Natural killer cell treated with Interleukin-12 subunit alpha and Interleukin-12 subunit beta and Interleukin-15 and Interleukin-18, amount 100 ng/mL, for 72 hours (primary cell): ENCODE results near the gene FBLN5. TPM values are rescaled to one million over a fixed set of nuclear protein-coding genes. Genes with fewer than 3 reads are reported as not detected.

Experiments
- ATAC-seq, 2 donors: fragments of 150-1000 bp; cut with Tn5 transposase in 1 of 2; sonication (Bioruptor Pico), chemical (Tn5 transposase) in 1 of 2; 2 replicates each; pipeline ENCODE4 v1.10.0; 2021
- DNase-seq: peaks from one replicate; pipeline ENCODE4 v3.0.0; 2022; ENCODE audit warnings: low spot score
- H3K27ac Mint-ChIP-seq, 2 donors: 1 replicate in 1 of 2; 2 replicates in 1 of 2; pipeline ENCODE4 v1.8.0; 2022; ENCODE audit warnings: mixed read lengths in 2 of 2, mild to moderate bottlenecking in 1 of 2, moderate library complexity in 1 of 2
- H3K27me3 Mint-ChIP-seq, 2 donors: 1 replicate in 1 of 2; 2 replicates in 1 of 2; pipeline ENCODE4 v1.8.0; 2022; ENCODE audit warnings: mixed read lengths in 2 of 2
- H3K36me3 Mint-ChIP-seq: one replicate; pipeline ENCODE4 v1.8.0; 2022; ENCODE audit warnings: mixed read lengths
- H3K4me1 Mint-ChIP-seq, 2 donors: 1 replicate in 1 of 2; 2 replicates in 1 of 2; pipeline ENCODE4 v1.8.0; 2022; ENCODE audit warnings: low read depth in 2 of 2, mixed read lengths in 2 of 2, mild to moderate bottlenecking in 1 of 2
- H3K4me3 Mint-ChIP-seq: one replicate; pipeline ENCODE4 v1.8.0; 2022; ENCODE audit warnings: mixed read lengths
- H3K9me3 Mint-ChIP-seq: 2 replicates; pipeline ENCODE4 v1.8.0; 2022; ENCODE audit warnings: mixed read lengths
- total RNA-seq, 2 donors: library from RNA; stranded (reverse); gene quantifications; one replicate each; pipeline ENCODE4 v1.2.3, GENCODE V29; 2022

The FBLN5 gene
- total RNA-seq, 2 donors from 2014 or later: not detected

- no peaks in the 10 kb centered on the region for H3K27me3 Mint-ChIP-seq
- ATAC-seq: no peak
- no peak overlapping the region for H3K27ac Mint-ChIP-seq
- H3K4me3 Mint-ChIP-seq: no peak overlapping the region
- H3K4me1 Mint-ChIP-seq: no peaks in the 10 kb centered on the region
- DNase-seq: no peak
- H3K36me3 Mint-ChIP-seq: no peaks in the 10 kb centered on the region
- H3K9me3 Mint-ChIP-seq: no peaks in the 10 kb centered on the region
Measured at GRCh38 chr14:91934554-91935285, 12.8 kb downstream of the FBLN5 start.

- H3K4me3 Mint-ChIP-seq: no peak overlapping the region
- H3K27ac Mint-ChIP-seq: no peak overlapping the region
- H3K27me3 Mint-ChIP-seq: no peaks in the 10 kb centered on the region
- ATAC-seq (no peak), DNase-seq (no peak)
- H3K36me3 Mint-ChIP-seq: no peaks in the 10 kb centered on the region
- H3K4me1 Mint-ChIP-seq: no peaks in the 10 kb centered on the region
- no peaks in the 10 kb centered on the region for H3K9me3 Mint-ChIP-seq
Measured at GRCh38 chr14:91931478-91932088, 15.9 kb downstream of the FBLN5 start.

- no peaks in the 10 kb centered on the region for H3K27me3 Mint-ChIP-seq
- no peak overlapping the region for H3K4me3 Mint-ChIP-seq
- ATAC-seq: no peak
Measured at GRCh38 chr14:91929700-91930099, 17.8 kb downstream of the FBLN5 start.

GRCh38 chr14:91927800-91928199 lies 19.7 kb downstream of the FBLN5 start:
- no peaks in the 10 kb centered on the region for H3K4me1 Mint-ChIP-seq
- H3K4me3 Mint-ChIP-seq: no peak overlapping the region
- DNase-seq: no peak
- H3K27me3 Mint-ChIP-seq: no peaks in the 10 kb centered on the region
- H3K36me3 Mint-ChIP-seq: no peaks in the 10 kb centered on the region
- no peak for ATAC-seq
- no peaks in the 10 kb centered on the region for H3K9me3 Mint-ChIP-seq
- H3K27ac Mint-ChIP-seq: no peak overlapping the region

More at GRCh38 chr14:91929700-91930099, 17.8 kb downstream of the FBLN5 start:
- Mint-ChIP-seq H3K9me3 (no peaks in the 10 kb centered on the region), H3K27ac (no peak overlapping the region), H3K4me1 (no peaks in the 10 kb centered on the region), H3K36me3 (no peaks in the 10 kb centered on the region)
- DNase-seq: no peak

GRCh38 chr14:91927191-91927590 lies 20.3 kb downstream of the FBLN5 start:
- Mint-ChIP-seq H3K4me3 (no peak overlapping the region), H3K9me3 (no peaks in the 10 kb centered on the region), H3K36me3 (no peaks in the 10 kb centered on the region), H3K27ac (no peak overlapping the region), H3K27me3 (no peaks in the 10 kb centered on the region), H3K4me1 (no peaks in the 10 kb centered on the region)
- ATAC-seq: no peak
- DNase-seq: no peak

- no peaks in the 10 kb centered on the region for H3K36me3 Mint-ChIP-seq
- no peak overlapping the region for H3K27ac Mint-ChIP-seq
- no peak overlapping the region for H3K4me3 Mint-ChIP-seq
- ATAC-seq (peak in 1 of 2 donors; percentile 21), DNase-seq (no peak)
- H3K27me3 Mint-ChIP-seq: no peaks in the 10 kb centered on the region
- no peaks in the 10 kb centered on the region for H3K9me3 Mint-ChIP-seq
- H3K4me1 Mint-ChIP-seq: no peaks in the 10 kb centered on the region
Measured at GRCh38 chr14:91926131-91926890, 21.2 kb downstream of the FBLN5 start.

- ATAC-seq (peak in 1 of 2 donors; percentile 6), DNase-seq (no peak)
- Mint-ChIP-seq H3K4me1 (no peaks in the 10 kb centered on the region), H3K4me3 (no peak overlapping the region), H3K27ac (no peak overlapping the region), H3K36me3 (no peaks in the 10 kb centered on the region), H3K27me3 (no peaks in the 10 kb centered on the region), H3K9me3 (no peaks in the 10 kb centered on the region)
Measured at GRCh38 chr14:91925727-91926121, 21.8 kb downstream of the FBLN5 start.

GRCh38 chr14:91925001-91925726 lies 22.3 kb downstream of the FBLN5 start:
- Mint-ChIP-seq H3K9me3 (no peaks in the 10 kb centered on the region), H3K27me3 (no peaks in the 10 kb centered on the region), H3K36me3 (no peaks in the 10 kb centered on the region), H3K27ac (no peak overlapping the region), H3K4me3 (no peak overlapping the region), H3K4me1 (no peaks in the 10 kb centered on the region)
- ATAC-seq (no peak), DNase-seq (no peak)

- peaks cover 0 to 2% of the 10 kb centered on the region in 2 donors for H3K27me3 Mint-ChIP-seq
- no peaks in the 10 kb centered on the region for H3K4me1 Mint-ChIP-seq
- H3K36me3 Mint-ChIP-seq: no peaks in the 10 kb centered on the region
- H3K9me3 Mint-ChIP-seq: no peaks in the 10 kb centered on the region
- no peak overlapping the region for H3K27ac Mint-ChIP-seq
- DNase-seq: no peak
- no peak for ATAC-seq
- no peak overlapping the region for H3K4me3 Mint-ChIP-seq
Measured at GRCh38 chr14:91920526-91920925, 27.0 kb downstream of the FBLN5 start.

GRCh38 chr14:91919814-91920213 lies 27.7 kb downstream of the FBLN5 start:
- H3K36me3 Mint-ChIP-seq: no peaks in the 10 kb centered on the region
- no peak overlapping the region for H3K4me3 Mint-ChIP-seq
- peaks cover 0 to 3% of the 10 kb centered on the region in 2 donors for H3K27me3 Mint-ChIP-seq
- no peak overlapping the region for H3K27ac Mint-ChIP-seq
- DNase-seq: no peak
- ATAC-seq: no peak
- no peaks in the 10 kb centered on the region for H3K4me1 Mint-ChIP-seq
- no peaks in the 10 kb centered on the region for H3K9me3 Mint-ChIP-seq

- Mint-ChIP-seq H3K27me3 (peaks cover 0 to 3% of the 10 kb centered on the region in 2 donors), H3K4me3 (no peak overlapping the region), H3K36me3 (no peaks in the 10 kb centered on the region), H3K4me1 (no peaks in the 10 kb centered on the region), H3K9me3 (no peaks in the 10 kb centered on the region), H3K27ac (no peak overlapping the region)
- ATAC-seq: no peak
- DNase-seq: no peak
Measured at GRCh38 chr14:91918186-91918883, 29.2 kb downstream of the FBLN5 start.

GRCh38 chr14:91912035-91912434 lies 35.5 kb downstream of the FBLN5 start:
- DNase-seq (no peak), ATAC-seq (no peak)
- H3K4me1 Mint-ChIP-seq: peaks cover 31 to 32% of the 10 kb centered on the region in 2 donors
- H3K9me3 Mint-ChIP-seq: no peaks in the 10 kb centered on the region
- peaks cover 0 to 3% of the 10 kb centered on the region in 2 donors for H3K27me3 Mint-ChIP-seq
- no peak overlapping the region for H3K4me3 Mint-ChIP-seq
- no peak overlapping the region for H3K27ac Mint-ChIP-seq
- no peaks in the 10 kb centered on the region for H3K36me3 Mint-ChIP-seq

- Mint-ChIP-seq H3K36me3 (no peaks in the 10 kb centered on the region), H3K27me3 (peaks cover 0 to 3% of the 10 kb centered on the region in 2 donors), H3K4me1 (peaks cover 32 to 33% of the 10 kb centered on the region in 2 donors), H3K27ac (no peak overlapping the region), H3K4me3 (no peak overlapping the region), H3K9me3 (no peaks in the 10 kb centered on the region)
- DNase-seq (no peak), ATAC-seq (peak; percentile 63 to 75)
Measured at GRCh38 chr14:91911474-91912032, 35.9 kb downstream of the FBLN5 start.
